Measurements from ENCODE around the gene CTXND2. TPM values are rescaled to one million over a fixed set of nuclear protein-coding genes. Genes with fewer than 3 reads are reported as not detected.
"Not testable (repeated sequence)": the region's sequence is repeated elsewhere in the genome, so short reads cannot be mapped to it uniquely, and the experiment has no call there.

CTXND2 gene
- polyA plus RNA-seq, 1 donor from 2014 or later = not detected

GRCh38 chr1:150875197-150876118 lies 11.5 kb upstream of the CTXND2 start:
- Mint-ChIP-seq H3K27ac (peak overlapping the region; percentile 19 to 98 (median 87)), H3K36me3 (peaks cover 2% of the 10 kb centered on the region), H3K4me3 (peak overlapping the region; percentile 87 to 98 (median 94)), H3K4me1 (peaks cover 17 to 25% (median 23%) of the 10 kb centered on the region in 3 donors), H3K9me3 (no peaks in the 10 kb centered on the region), H3K27me3 (no peaks in the 10 kb centered on the region)

GRCh38 chr1:150876119-150876454 lies 10.8 kb upstream of the CTXND2 start:
- Mint-ChIP-seq H3K36me3 (peaks cover 2% of the 10 kb centered on the region), H3K9me3 (no peaks in the 10 kb centered on the region), H3K4me1 (peaks cover 17 to 23% (median 23%) of the 10 kb centered on the region in 3 donors), H3K4me3 (peak overlapping the region; percentile 87 to 98 (median 94)), H3K27me3 (no peaks in the 10 kb centered on the region), H3K27ac (peak overlapping the region; percentile 19 to 98 (median 76))

- not testable (repeated sequence) for H3K9me3 Mint-ChIP-seq, H3K36me3 Mint-ChIP-seq, H3K27me3 Mint-ChIP-seq, H3K4me3 Mint-ChIP-seq, H3K27ac Mint-ChIP-seq
- peaks cover 19 to 23% (median 21%) of the 10 kb centered on the region in 3 donors for H3K4me1 Mint-ChIP-seq
Observed at GRCh38 chr1:150878931-150879330, 8.0 kb upstream of the CTXND2 start.

- no peaks in the 10 kb centered on the region for H3K36me3 Mint-ChIP-seq
- peaks cover 2 to 7% (median 5%) of the 10 kb centered on the region in 3 donors for H3K4me1 Mint-ChIP-seq
- no peaks in the 10 kb centered on the region for H3K27me3 Mint-ChIP-seq
- no peaks in the 10 kb centered on the region for H3K9me3 Mint-ChIP-seq
- no peak overlapping the region for H3K27ac Mint-ChIP-seq
- peak overlapping the region in 1 of 4 donors; percentile 74 for H3K4me3 Mint-ChIP-seq
Observed at GRCh38 chr1:150881331-150882070, 5.4 kb upstream of the CTXND2 start.

GRCh38 chr1:150883121-150883520 lies 3.8 kb upstream of the CTXND2 start:
- not testable (repeated sequence) for H3K27me3 Mint-ChIP-seq, H3K27ac Mint-ChIP-seq, H3K36me3 Mint-ChIP-seq, H3K4me1 Mint-ChIP-seq, H3K9me3 Mint-ChIP-seq
- peak overlapping the region in 1 of 4 donors; percentile 24 for H3K4me3 Mint-ChIP-seq

GRCh38 chr1:150888727-150889126 lies 1.8 kb downstream of the CTXND2 start:
- Mint-ChIP-seq H3K27ac (no peak overlapping the region), H3K4me3 (no peak overlapping the region), H3K4me1 (peaks cover 17 to 24% (median 21%) of the 10 kb centered on the region in 3 donors), H3K27me3 (no peaks in the 10 kb centered on the region), H3K36me3 (no peaks in the 10 kb centered on the region), H3K9me3 (no peaks in the 10 kb centered on the region)

- peak overlapping the region in 2 of 4 donors; percentile 35 to 42 for H3K4me3 Mint-ChIP-seq
- H3K36me3 Mint-ChIP-seq = no peaks in the 10 kb centered on the region
- H3K27ac Mint-ChIP-seq = no peak overlapping the region
- H3K4me1 Mint-ChIP-seq = peaks cover 17 to 22% (median 21%) of the 10 kb centered on the region in 3 donors
- H3K9me3 Mint-ChIP-seq = no peaks in the 10 kb centered on the region
- no peaks in the 10 kb centered on the region for H3K27me3 Mint-ChIP-seq
Observed at GRCh38 chr1:150890033-150890416, 3.1 kb downstream of the CTXND2 start.

- H3K9me3 Mint-ChIP-seq = no peaks in the 10 kb centered on the region
- peaks cover 17 to 22% (median 21%) of the 10 kb centered on the region in 3 donors for H3K4me1 Mint-ChIP-seq
- no peaks in the 10 kb centered on the region for H3K36me3 Mint-ChIP-seq
- H3K4me3 Mint-ChIP-seq = no peak overlapping the region
- no peak overlapping the region for H3K27ac Mint-ChIP-seq
- H3K27me3 Mint-ChIP-seq = no peaks in the 10 kb centered on the region
Observed at GRCh38 chr1:150893336-150893913, 6.5 kb downstream of the CTXND2 start.

- Mint-ChIP-seq H3K27me3 (no peaks in the 10 kb centered on the region), H3K36me3 (no peaks in the 10 kb centered on the region), H3K27ac (no peak overlapping the region), H3K4me1 (peaks cover 6 to 9% (median 9%) of the 10 kb centered on the region in 3 donors), H3K9me3 (no peaks in the 10 kb centered on the region), H3K4me3 (no peak overlapping the region)
Observed at GRCh38 chr1:150895618-150896017, 8.7 kb downstream of the CTXND2 start.

- H3K4me3 Mint-ChIP-seq, H3K27ac Mint-ChIP-seq: not testable (repeated sequence)
Observed at GRCh38 chr1:150899795-150900194, 12.9 kb downstream of the CTXND2 start.

GRCh38 chr1:150902346-150902745 lies 15.4 kb downstream of the CTXND2 start:
- no peaks in the 10 kb centered on the region for H3K9me3 Mint-ChIP-seq
- no peaks in the 10 kb centered on the region for H3K4me1 Mint-ChIP-seq
- no peaks in the 10 kb centered on the region for H3K36me3 Mint-ChIP-seq
- no peak overlapping the region for H3K27ac Mint-ChIP-seq
- no peaks in the 10 kb centered on the region for H3K27me3 Mint-ChIP-seq
- no peak overlapping the region for H3K4me3 Mint-ChIP-seq

More at GRCh38 chr1:150899795-150900194, 12.9 kb downstream of the CTXND2 start:
- not testable (repeated sequence) for H3K27me3 Mint-ChIP-seq, H3K36me3 Mint-ChIP-seq, H3K9me3 Mint-ChIP-seq, H3K4me1 Mint-ChIP-seq

GRCh38 chr1:150902751-150903150 lies 15.8 kb downstream of the CTXND2 start:
- no peaks in the 10 kb centered on the region for H3K4me1 Mint-ChIP-seq
- no peaks in the 10 kb centered on the region for H3K27me3 Mint-ChIP-seq
- no peak overlapping the region for H3K27ac Mint-ChIP-seq
- H3K36me3 Mint-ChIP-seq = no peaks in the 10 kb centered on the region
- no peak overlapping the region for H3K4me3 Mint-ChIP-seq
- no peaks in the 10 kb centered on the region for H3K9me3 Mint-ChIP-seq

GRCh38 chr1:150905301-150905700 lies 18.4 kb downstream of the CTXND2 start:
- no peak overlapping the region for H3K4me3 Mint-ChIP-seq
- H3K9me3 Mint-ChIP-seq = no peaks in the 10 kb centered on the region
- peaks cover 2 to 5% (median 2%) of the 10 kb centered on the region in 3 donors for H3K4me1 Mint-ChIP-seq
- H3K27ac Mint-ChIP-seq = no peak overlapping the region
- no peaks in the 10 kb centered on the region for H3K36me3 Mint-ChIP-seq
- no peaks in the 10 kb centered on the region for H3K27me3 Mint-ChIP-seq

- no peaks in the 10 kb centered on the region for H3K27me3 Mint-ChIP-seq
- no peaks in the 10 kb centered on the region for H3K36me3 Mint-ChIP-seq
- no peak overlapping the region for H3K27ac Mint-ChIP-seq
- no peaks in the 10 kb centered on the region for H3K9me3 Mint-ChIP-seq
- no peak overlapping the region for H3K4me3 Mint-ChIP-seq
- H3K4me1 Mint-ChIP-seq = peaks cover 2 to 5% (median 2%) of the 10 kb centered on the region in 3 donors
Observed at GRCh38 chr1:150906329-150906728, 19.4 kb downstream of the CTXND2 start.

GRCh38 chr1:150906813-150907212 lies 19.9 kb downstream of the CTXND2 start:
- no peak overlapping the region for H3K4me3 Mint-ChIP-seq
- no peaks in the 10 kb centered on the region for H3K36me3 Mint-ChIP-seq
- no peaks in the 10 kb centered on the region for H3K9me3 Mint-ChIP-seq
- no peaks in the 10 kb centered on the region for H3K27me3 Mint-ChIP-seq
- H3K4me1 Mint-ChIP-seq = peaks cover 2 to 5% (median 2%) of the 10 kb centered on the region in 3 donors
- H3K27ac Mint-ChIP-seq = peak overlapping the region in 1 of 3 donors; percentile 22
